ENCODE results near the gene PATE3. TPM values are rescaled to one million over a fixed set of nuclear protein-coding genes. Genes with fewer than 3 reads are reported as not detected.

PATE3 gene
- total RNA-seq, 2 experiments from 2014 or later = not detected

DNA sequence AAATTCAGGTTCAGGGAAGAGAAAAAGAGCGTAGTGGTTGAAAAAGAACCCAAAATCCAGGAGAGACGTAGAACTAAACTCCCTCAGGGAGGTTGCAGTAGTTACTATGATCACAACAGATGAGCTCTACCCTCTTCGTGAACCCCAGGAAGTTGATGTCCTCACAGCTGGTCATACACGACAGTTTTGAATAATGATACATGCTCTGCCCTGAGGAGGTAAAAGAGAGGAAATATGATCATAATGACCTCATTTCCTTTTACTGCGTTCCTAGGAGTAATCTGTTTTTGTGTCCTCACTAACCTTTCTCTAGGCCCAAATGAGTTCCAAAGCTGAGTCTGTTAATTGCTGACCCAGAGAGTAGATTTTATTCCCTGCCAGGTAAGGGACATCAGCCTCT is 10.6 kb upstream of the PATE3 start:
- DNase-seq (no peak), ATAC-seq (no peak)
- H3K4me3 Mint-ChIP-seq = no peak overlapping the region
- ChIA-PET CTCF (no interaction called here), POLR2A (no interaction called here)
- H3K36me3 Mint-ChIP-seq (ENCODE audit: low read depth) = no peaks in the 10 kb centered on the region
- H3K27me3 Mint-ChIP-seq (ENCODE audit: low read depth) = peaks cover 6% of the 10 kb centered on the region
- H3K9me3 Mint-ChIP-seq (ENCODE audit: insufficient read depth) = no peaks in the 10 kb centered on the region
- no peak overlapping the region for H3K27ac Mint-ChIP-seq
- H3K4me1 Mint-ChIP-seq (ENCODE audit: low read depth) = no peaks in the 10 kb centered on the region

DNA sequence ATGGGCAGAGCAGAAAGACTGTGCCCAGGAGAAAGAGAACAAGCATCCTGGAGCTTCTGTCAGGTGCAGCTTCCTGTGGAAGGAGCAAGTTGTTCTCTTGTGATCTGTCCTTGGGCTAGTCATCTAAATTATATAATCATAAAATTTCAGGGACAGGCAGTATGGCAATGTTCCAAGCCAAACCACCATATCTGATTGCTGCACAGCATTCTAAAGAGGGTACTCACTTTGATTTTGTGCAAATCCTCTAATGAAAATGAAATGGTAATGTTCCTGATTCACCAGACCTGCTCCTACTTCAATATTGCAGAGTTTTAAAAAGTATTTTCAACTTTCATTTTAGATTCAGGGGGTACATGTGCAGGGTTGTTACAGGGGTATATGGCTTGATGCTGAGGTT is 9.2 kb upstream of the PATE3 start, which contains the start of gene PATE2:
PATE2 (minus strand) TSS at position 101 of the 400 bp plus-strand sequence; CDS start at position 46, 55 bp downstream.
- H3K36me3 Mint-ChIP-seq (ENCODE audit: low read depth) = no peaks in the 10 kb centered on the region
- no peak within 1 kb of the TSS for H3K27ac Mint-ChIP-seq
- no peak for DNase-seq
- no peak within 1 kb of the TSS for H3K4me3 Mint-ChIP-seq
- ChIA-PET CTCF (no interaction called here), POLR2A (no interaction called here)
- no peak for ATAC-seq
- H3K4me1 Mint-ChIP-seq (ENCODE audit: low read depth) = no peaks in the 10 kb centered on the region
- no peaks in the 10 kb centered on the region for H3K9me3 Mint-ChIP-seq (ENCODE audit: insufficient read depth)
- H3K27me3 Mint-ChIP-seq (ENCODE audit: low read depth) = peaks cover 4% of the 10 kb centered on the region

DNA sequence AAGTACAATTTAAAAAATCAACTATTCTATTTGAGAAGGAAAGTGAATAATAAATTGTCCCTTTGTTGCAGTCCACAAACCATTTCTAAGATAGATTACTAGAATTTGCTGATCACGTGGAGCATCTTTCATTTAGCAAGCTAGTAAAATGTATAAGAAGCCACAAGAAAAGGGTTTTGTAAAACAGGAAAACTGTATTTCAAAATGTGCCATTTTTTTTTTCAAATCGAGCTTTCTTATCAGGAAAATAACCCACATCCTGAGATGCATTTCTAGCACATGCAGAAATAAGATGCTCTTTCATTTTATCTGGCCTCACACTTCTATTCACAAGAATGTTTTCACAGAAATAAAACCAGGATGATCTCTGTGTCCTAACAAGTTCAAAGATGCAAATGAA is 3.2 kb upstream of the PATE3 start:
- Mint-ChIP-seq H3K4me1 (ENCODE audit: low read depth) (no peaks in the 10 kb centered on the region), H3K36me3 (ENCODE audit: low read depth) (no peaks in the 10 kb centered on the region), H3K9me3 (ENCODE audit: insufficient read depth) (no peaks in the 10 kb centered on the region), H3K27me3 (ENCODE audit: low read depth) (peaks cover 9% of the 10 kb centered on the region), H3K4me3 (no peak overlapping the region), H3K27ac (no peak overlapping the region)
- DNase-seq (no peak), ATAC-seq (no peak)
- CTCF ChIA-PET = no interaction called here
- POLR2A ChIA-PET = no interaction called here

DNA sequence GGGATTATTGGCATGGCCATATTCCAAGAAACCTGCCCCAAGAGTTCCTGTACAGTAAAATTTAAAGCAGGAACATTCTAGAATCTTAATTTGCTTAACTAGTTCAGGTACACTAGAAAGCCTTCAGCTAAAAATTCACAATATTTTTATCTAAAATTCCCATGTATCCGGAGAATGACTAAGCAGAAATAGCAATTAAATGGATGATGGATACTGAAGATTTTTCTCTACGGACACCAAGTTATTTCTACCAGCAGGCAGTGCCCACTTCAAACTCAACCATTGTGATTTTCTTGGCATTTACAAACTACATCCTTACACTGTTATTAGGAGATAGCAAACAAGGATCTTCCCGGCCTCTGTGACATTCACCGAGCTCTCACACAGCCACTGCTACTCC is 2.9 kb downstream of the PATE3 start:
- ATAC-seq = no peak
- no peak for DNase-seq
- CTCF ChIA-PET = no interaction called here

DNA sequence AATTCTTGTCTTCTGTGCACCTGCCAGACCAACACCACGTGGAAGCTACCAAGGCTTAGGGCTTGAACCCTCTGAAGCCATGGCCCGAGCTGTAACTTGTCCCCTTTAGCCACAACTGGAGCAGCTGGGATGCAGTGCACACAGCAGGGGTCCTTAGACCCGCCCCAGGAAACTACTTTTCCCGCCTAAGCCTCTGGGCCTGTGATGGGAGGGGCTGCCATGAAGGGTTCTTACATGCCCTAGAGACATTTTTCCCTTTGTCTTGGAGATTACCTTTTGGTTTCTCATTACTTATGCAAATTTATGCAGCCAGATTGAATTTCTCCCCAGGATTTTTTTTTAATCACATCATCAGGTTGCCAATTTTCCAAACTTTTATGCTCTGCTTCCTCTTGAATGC is 9.7 kb downstream of the PATE3 start:
- Mint-ChIP-seq H3K9me3 (ENCODE audit: insufficient read depth) (peaks cover 10% of the 10 kb centered on the region), H3K4me1 (ENCODE audit: low read depth) (no peaks in the 10 kb centered on the region), H3K27ac (no peak overlapping the region), H3K36me3 (ENCODE audit: low read depth) (no peaks in the 10 kb centered on the region), H3K4me3 (no peak overlapping the region), H3K27me3 (ENCODE audit: low read depth) (peaks cover 7% of the 10 kb centered on the region)
- no peak for DNase-seq
- ATAC-seq = no peak
- ChIA-PET CTCF (no interaction called here), POLR2A (interaction anchor here (0.9 kb wide), 1 partner anchor 9 kb away, joined by 3 read pairs; no protein-coding TSS in a partner anchor)

More for the DNA sequence above, 2.9 kb downstream of the PATE3 start:
- H3K27me3 Mint-ChIP-seq (ENCODE audit: low read depth) = peaks cover 13% of the 10 kb centered on the region
- POLR2A ChIA-PET = no interaction called here
- H3K9me3 Mint-ChIP-seq (ENCODE audit: insufficient read depth) = no peaks in the 10 kb centered on the region
- H3K4me1 Mint-ChIP-seq (ENCODE audit: low read depth) = no peaks in the 10 kb centered on the region
- no peaks in the 10 kb centered on the region for H3K36me3 Mint-ChIP-seq (ENCODE audit: low read depth)
- no peak overlapping the region for H3K27ac Mint-ChIP-seq
- no peak overlapping the region for H3K4me3 Mint-ChIP-seq

DNA sequence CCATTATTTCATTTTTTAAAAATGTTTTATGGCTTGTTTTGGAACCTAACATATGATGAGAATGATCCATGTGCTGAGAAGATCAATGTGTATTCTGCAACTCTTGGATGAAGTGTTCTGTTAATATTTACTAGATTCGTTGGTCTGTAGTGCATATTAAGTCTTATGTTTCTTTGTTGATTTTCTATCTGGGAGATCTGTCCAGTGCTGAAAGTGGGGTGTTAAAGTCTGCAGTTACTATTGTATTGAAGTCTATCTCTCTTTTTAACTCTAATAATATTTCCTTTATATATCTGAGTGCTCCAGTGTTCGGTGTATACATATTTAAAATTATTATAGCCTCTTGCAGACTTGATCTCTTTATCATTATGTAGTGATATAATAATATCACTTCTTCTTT is 11.9 kb downstream of the PATE3 start:
- no peak overlapping the region for H3K4me3 Mint-ChIP-seq
- DNase-seq (no peak), ATAC-seq (no peak)
- CTCF ChIA-PET = no interaction called here
- peaks cover 7% of the 10 kb centered on the region for H3K27me3 Mint-ChIP-seq (ENCODE audit: low read depth)
- H3K36me3 Mint-ChIP-seq (ENCODE audit: low read depth) = no peaks in the 10 kb centered on the region
- H3K4me1 Mint-ChIP-seq (ENCODE audit: low read depth) = no peaks in the 10 kb centered on the region
- no peak overlapping the region for H3K27ac Mint-ChIP-seq
- H3K9me3 Mint-ChIP-seq (ENCODE audit: insufficient read depth) = peaks cover 27% of the 10 kb centered on the region
- POLR2A ChIA-PET = no interaction called here

DNA sequence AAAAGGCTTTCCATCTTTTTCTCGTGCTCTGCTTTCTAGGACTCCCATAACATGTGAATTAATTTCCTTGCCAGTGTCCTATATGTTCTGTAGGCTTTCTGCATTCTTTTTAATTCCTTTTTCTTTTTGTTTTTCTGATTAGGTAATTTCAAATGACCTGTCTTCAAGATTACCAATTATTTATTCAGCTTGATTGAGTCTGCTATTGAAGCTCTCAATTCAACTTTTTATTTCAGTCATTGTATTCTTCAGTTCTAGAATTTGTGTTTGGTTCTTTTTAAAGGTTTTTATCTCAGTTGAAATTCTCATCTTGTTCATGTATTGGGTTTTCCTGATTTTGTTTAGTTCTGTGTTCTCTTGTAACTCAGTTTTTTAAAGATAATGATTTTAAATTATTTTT is 14.5 kb downstream of the PATE3 start:
- H3K4me1 Mint-ChIP-seq (ENCODE audit: low read depth) = no peaks in the 10 kb centered on the region
- ATAC-seq (no peak), DNase-seq (no peak)
- H3K27ac Mint-ChIP-seq = no peak overlapping the region
- H3K9me3 Mint-ChIP-seq (ENCODE audit: insufficient read depth) = peaks cover 27% of the 10 kb centered on the region
- ChIA-PET POLR2A (no interaction called here), CTCF (interaction anchor here (1.5 kb wide), 1 partner anchor 79 kb away, joined by 3 read pairs; no protein-coding TSS in a partner anchor)
- H3K4me3 Mint-ChIP-seq = no peak overlapping the region
- peaks cover 4% of the 10 kb centered on the region for H3K27me3 Mint-ChIP-seq (ENCODE audit: low read depth)
- H3K36me3 Mint-ChIP-seq (ENCODE audit: low read depth) = no peaks in the 10 kb centered on the region

DNA sequence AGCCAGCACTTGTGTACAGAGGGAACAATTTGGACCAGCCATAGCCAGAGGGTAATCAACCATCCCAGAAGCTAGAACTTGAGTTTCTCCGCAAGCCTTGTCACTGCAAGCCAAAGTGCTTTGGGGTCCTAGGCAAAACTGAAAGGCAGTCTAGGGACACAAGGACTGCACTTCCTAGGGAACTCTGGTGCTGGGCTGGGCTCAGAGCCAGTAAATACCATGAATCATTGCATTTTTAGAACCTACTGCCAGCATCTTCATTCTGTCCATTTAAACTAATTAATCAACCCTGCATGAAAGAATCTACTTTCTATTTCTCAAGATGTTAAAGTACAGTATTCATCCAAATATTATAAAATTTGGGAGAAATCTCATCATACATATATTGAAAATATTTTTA is 20.0 kb downstream of the PATE3 start:
- no peaks in the 10 kb centered on the region for H3K36me3 Mint-ChIP-seq (ENCODE audit: low read depth)
- ChIA-PET POLR2A (no interaction called here), CTCF (no interaction called here)
- no peak overlapping the region for H3K27ac Mint-ChIP-seq
- H3K27me3 Mint-ChIP-seq (ENCODE audit: low read depth) = no peaks in the 10 kb centered on the region
- DNase-seq (no peak), ATAC-seq (no peak)
- peaks cover 15% of the 10 kb centered on the region for H3K9me3 Mint-ChIP-seq (ENCODE audit: insufficient read depth)
- no peak overlapping the region for H3K4me3 Mint-ChIP-seq
- H3K4me1 Mint-ChIP-seq (ENCODE audit: low read depth) = no peaks in the 10 kb centered on the region

DNA sequence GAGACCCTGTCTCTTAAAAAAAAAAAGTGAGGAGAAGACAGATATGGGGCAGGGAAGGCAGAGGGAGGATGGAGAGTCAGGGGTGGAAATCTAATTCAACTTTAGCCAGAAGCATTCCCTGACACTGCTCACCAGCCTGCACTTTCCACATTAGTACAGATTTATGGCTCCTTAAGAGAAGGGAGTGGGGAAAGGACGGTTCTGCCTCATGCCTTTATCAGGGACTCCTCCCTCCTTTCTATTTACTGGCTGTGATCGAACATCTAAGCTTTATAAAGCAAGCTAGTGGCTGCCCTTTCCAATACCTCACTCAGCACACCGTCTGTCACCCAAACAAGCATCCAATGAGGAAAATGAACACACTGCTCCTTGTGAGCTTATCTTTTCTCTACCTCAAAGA is 45.1 kb downstream of the PATE3 start, which contains the start of gene PATE4:
PATE4 (plus strand) TSS at position 301 of the 400 bp plus-strand sequence; CDS start at position 345, 44 bp downstream.
- CTCF ChIA-PET = no interaction called here
- no peak for ATAC-seq
- POLR2A ChIA-PET = no interaction called here
- H3K36me3 Mint-ChIP-seq (ENCODE audit: low read depth) = no peaks in the 10 kb centered on the region
- H3K4me1 Mint-ChIP-seq (ENCODE audit: low read depth) = no peaks in the 10 kb centered on the region
- H3K27me3 Mint-ChIP-seq (ENCODE audit: low read depth) = peaks cover 6% of the 10 kb centered on the region
- no peaks in the 10 kb centered on the region for H3K9me3 Mint-ChIP-seq (ENCODE audit: insufficient read depth)
- no peak for DNase-seq
- H3K27ac Mint-ChIP-seq = no peak within 1 kb of the TSS
- no peak within 1 kb of the TSS for H3K4me3 Mint-ChIP-seq

DNA sequence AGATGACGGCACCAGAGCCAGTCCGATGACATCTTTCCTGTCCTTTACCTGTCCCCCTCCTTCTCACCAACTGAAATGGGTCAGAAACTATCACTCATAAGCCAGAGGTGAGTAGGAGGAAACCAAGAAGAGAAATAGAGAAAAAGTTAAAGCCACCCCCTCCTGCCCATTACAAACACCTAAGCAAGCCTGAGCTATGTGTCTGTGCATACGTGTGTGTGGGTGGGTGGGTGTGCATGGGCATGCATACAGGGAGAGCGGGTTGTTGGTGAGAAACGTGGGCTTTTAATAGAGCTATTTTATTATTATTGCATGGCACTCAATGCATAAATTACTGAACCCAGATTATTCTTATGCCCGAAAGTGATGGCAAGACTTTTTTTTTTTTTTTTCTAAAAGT is 47.8 kb downstream of the PATE3 start:
- CTCF ChIA-PET = no interaction called here
- H3K36me3 Mint-ChIP-seq (ENCODE audit: low read depth) = no peaks in the 10 kb centered on the region
- no peak for ATAC-seq

More for the DNA sequence above, 47.8 kb downstream of the PATE3 start:
- Mint-ChIP-seq H3K27ac (no peak overlapping the region), H3K4me3 (no peak overlapping the region), H3K4me1 (ENCODE audit: low read depth) (no peaks in the 10 kb centered on the region), H3K9me3 (ENCODE audit: insufficient read depth) (no peaks in the 10 kb centered on the region), H3K27me3 (ENCODE audit: low read depth) (peaks cover 3% of the 10 kb centered on the region)
- DNase-seq = no peak
- POLR2A ChIA-PET = interaction anchor here (0.7 kb wide), 1 partner anchor 619 kb away, joined by 3 read pairs; no protein-coding TSS in a partner anchor

Other genes with a start within 250 kb of the PATE3 start
- gene EI24, start 218.7 kb upstream of the PATE3 start, total RNA-seq = 10 to 100 TPM; 45.8 to 46.2 TPM
- 100 to 1,000 TPM; 103 to 114 TPM for gene STT3A, start 195.3 kb upstream of the PATE3 start, total RNA-seq
- 100 to 1,000 TPM; 102 to 106 TPM for gene CHEK1, start 163.0 kb upstream of the PATE3 start, total RNA-seq
- not detected for gene ACRV1, start 107.3 kb upstream of the PATE3 start, total RNA-seq
- not detected for gene PATE1, start 41.8 kb upstream of the PATE3 start, total RNA-seq
- gene PATE2, start 9.3 kb upstream of the PATE3 start, total RNA-seq = not detected
- gene PATE4, start 45.2 kb downstream of the PATE3 start, total RNA-seq = not detected
- gene HYLS1, start 99.5 kb downstream of the PATE3 start, total RNA-seq = 10 to 100 TPM; 11.1 to 11.7 TPM
- 10 to 100 TPM; 11.9 to 16.0 TPM for gene PUS3, start 115.1 kb downstream of the PATE3 start, total RNA-seq
- gene DDX25, start 116.4 kb downstream of the PATE3 start, total RNA-seq = not detected
- not detected for gene VSIG10L2, start 157.9 kb downstream of the PATE3 start, total RNA-seq

Data from activated CD8-positive, alpha-beta T cell treated with anti-CD3 and anti-CD28 coated beads, Interleukin-2, amount 10 ng/mL, durations not matched to agents 7 days and 5 days (primary cell).